Measurements from ENCODE around the gene PLA2G7. TPM values are rescaled to one million over a fixed set of nuclear protein-coding genes. Genes with fewer than 3 reads are reported as not detected.

Gene PLA2G7
- total and polyA plus RNA-seq, 2 donors (not counting 3 experiments of a cell fraction or from before 2014, with no cell fraction given): not detected

DNA sequence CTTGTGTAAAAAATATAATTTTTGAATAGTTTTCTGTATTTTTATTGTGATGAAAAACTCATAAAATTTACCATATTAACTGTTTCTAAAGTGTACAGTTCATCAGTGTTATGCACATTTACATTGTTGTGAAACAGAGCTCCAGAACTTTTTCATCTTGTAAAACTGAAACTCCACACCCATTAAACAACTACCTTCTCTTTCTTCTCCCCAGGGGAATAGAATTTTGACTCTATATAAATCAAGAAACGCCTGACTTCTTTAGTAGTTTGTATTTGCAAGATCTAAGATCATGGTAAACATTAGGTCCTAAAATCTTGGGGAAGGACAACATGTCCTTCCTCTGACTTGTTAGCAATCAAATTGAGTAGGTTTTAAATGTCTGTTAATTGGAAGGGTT, 20.7 kb upstream of the PLA2G7 start:
- ChIA-PET CTCF (no interaction called here), POLR2A (no interaction called here)
- no peak overlapping the region for H3K4me3 ChIP-seq (replicated peaks in 1 of 3; ENCODE audit: insufficient read depth in 1 of 3, low read depth in 1 of 3, low read length in 3 of 3)
- dilution Hi-C loops (cut with MboI; ENCODE audit: extremely low pct_ligation_motif_present, low sequenced_read_pairs) (no loop called here), intact Hi-C loops (cut with micrococcal nuclease) (no loop called here)
- no peaks in the 10 kb centered on the region for H3K4me1 ChIP-seq (ENCODE audit: control insufficient read depth, extremely low read depth, insufficient read depth, low read length)
- H3K9me3 ChIP-seq (replicated peaks; ENCODE audit: control insufficient read depth, insufficient read depth, low read length): no peaks in the 10 kb centered on the region
- H3K36me3 ChIP-seq (ENCODE audit: control insufficient read depth in 2 of 2, extremely low read depth in 1 of 2, insufficient read depth in 2 of 2, low read length in 2 of 2): no peaks in the 10 kb centered on the region
- no peaks in the 10 kb centered on the region for H3K27me3 ChIP-seq (ENCODE audit: control insufficient read depth in 2 of 2, insufficient read depth in 2 of 2, low read length in 2 of 2)
- H3K27ac ChIP-seq (ENCODE audit: insufficient read depth, low read depth, low read length): no peak overlapping the region
- no peak for FAIRE-seq
- H2AFZ ChIP-seq (ENCODE audit: low read depth, low read length): no peak overlapping the region
- TF ChIP-seq POLR2A (IDR thresholded peaks at IDR 0.05; ENCODE audit: low read depth, low read length): no peak
- TF ChIP-seq GATA2 (IDR thresholded peaks at IDR 0.05; ENCODE audit: insufficient read depth, insufficient read length, low read depth, low read length): no peak
- no peak for TF ChIP-seq FOS (IDR thresholded peaks at IDR 0.05; ENCODE audit: borderline replicate concordance, insufficient read depth, low read length)
- TF ChIP-seq, protein P1, sequence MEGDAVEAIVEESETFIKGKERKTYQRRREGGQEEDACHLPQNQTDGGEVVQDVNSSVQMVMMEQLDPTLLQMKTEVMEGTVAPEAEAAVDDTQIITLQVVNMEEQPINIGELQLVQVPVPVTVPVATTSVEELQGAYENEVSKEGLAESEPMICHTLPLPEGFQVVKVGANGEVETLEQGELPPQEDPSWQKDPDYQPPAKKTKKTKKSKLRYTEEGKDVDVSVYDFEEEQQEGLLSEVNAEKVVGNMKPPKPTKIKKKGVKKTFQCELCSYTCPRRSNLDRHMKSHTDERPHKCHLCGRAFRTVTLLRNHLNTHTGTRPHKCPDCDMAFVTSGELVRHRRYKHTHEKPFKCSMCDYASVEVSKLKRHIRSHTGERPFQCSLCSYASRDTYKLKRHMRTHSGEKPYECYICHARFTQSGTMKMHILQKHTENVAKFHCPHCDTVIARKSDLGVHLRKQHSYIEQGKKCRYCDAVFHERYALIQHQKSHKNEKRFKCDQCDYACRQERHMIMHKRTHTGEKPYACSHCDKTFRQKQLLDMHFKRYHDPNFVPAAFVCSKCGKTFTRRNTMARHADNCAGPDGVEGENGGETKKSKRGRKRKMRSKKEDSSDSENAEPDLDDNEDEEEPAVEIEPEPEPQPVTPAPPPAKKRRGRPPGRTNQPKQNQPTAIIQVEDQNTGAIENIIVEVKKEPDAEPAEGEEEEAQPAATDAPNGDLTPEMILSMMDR (IDR thresholded peaks at IDR 0.05; ENCODE audit: extremely low read depth in 1 of 2, insufficient read depth in 1 of 2, low read depth in 1 of 2, low read length in 2 of 2): no peak
- TF ChIP-seq MAX (IDR thresholded peaks at IDR 0.05; ENCODE audit: insufficient read depth, insufficient read length): no peak
- no peak for TF ChIP-seq POLR2AphosphoS5 (IDR thresholded peaks at IDR 0.05; ENCODE audit: insufficient read depth, low read depth, low read length)
- no peak for TF ChIP-seq MYC (IDR thresholded peaks at IDR 0.05; ENCODE audit: low read depth, low read length)
- no peak for TF ChIP-seq EZH2 (IDR thresholded peaks at IDR 0.05; ENCODE audit: borderline replicate concordance, low read depth, low read length, severe bottlenecking)
- TF ChIP-seq JUN (IDR thresholded peaks at IDR 0.05; ENCODE audit: borderline replicate concordance, insufficient read depth, insufficient read length, low read depth): no peak
- H3K9ac ChIP-seq (replicated peaks; ENCODE audit: extremely low read depth, insufficient read depth, low read length): no peak overlapping the region
- H3K9me1 ChIP-seq (replicated peaks; ENCODE audit: control insufficient read depth, extremely low read depth, insufficient read depth, low read length): no peaks in the 10 kb centered on the region
- H3K4me2 ChIP-seq (ENCODE audit: insufficient read depth, low read length): no peak overlapping the region
- H4K20me1 ChIP-seq (replicated peaks; ENCODE audit: control insufficient read depth, extremely low read depth, insufficient read depth, low read length): no peaks in the 10 kb centered on the region
- no TSS peak for BruUV-seq (replicated peaks)
- H3K79me2 ChIP-seq (ENCODE audit: control insufficient read depth, insufficient read depth, low read length): no peaks in the 10 kb centered on the region
- no peak for DNase-seq (ENCODE audit: low read depth, low spot score)

All from endothelial cell of umbilical vein (primary cell).